Activated CD8-positive, alpha-beta memory T cell treated with anti-CD3 and anti-CD28 coated beads for 48 hours (primary cell): ENCODE measurements around the gene SESTD1.
"Not testable (repeated sequence)": the region's sequence is repeated elsewhere in the genome, so short reads cannot be mapped to it uniquely, and the experiment has no call there.

Source experiments
- DNase-seq, 3 experiments: peaks; one replicate each; pipeline ENCODE4 v3.0.0-alpha.2; 2020; ENCODE audit warnings: low read depth in 2 of 3, low spot score in 2 of 3

The SESTD1 gene

GRCh38 chr2:179266271-179266670, 1.6 kb upstream of the SESTD1 start:
- DNase-seq = no peak

GRCh38 chr2:179265082-179265510, 464 bp upstream of the SESTD1 start:
- peak in 1 of 3 experiments; percentile 0 for DNase-seq

- DNase-seq = peak; percentile 2 to 13 (median 4)
Observed at GRCh38 chr2:179263446-179264367, 925 bp downstream of the SESTD1 start.

- DNase-seq = no peak
Observed at GRCh38 chr2:179263015-179263414, 1.6 kb downstream of the SESTD1 start.

GRCh38 chr2:179262077-179262660, 2.5 kb downstream of the SESTD1 start:
- DNase-seq = no peak

GRCh38 chr2:179261151-179261825, 3.3 kb downstream of the SESTD1 start:
- no peak for DNase-seq

GRCh38 chr2:179260224-179260623, 4.4 kb downstream of the SESTD1 start:
- no peak for DNase-seq

- DNase-seq = no peak
Observed at GRCh38 chr2:179255129-179255528, 9.5 kb downstream of the SESTD1 start.

- DNase-seq = no peak
Observed at GRCh38 chr2:179253226-179253625, 11.4 kb downstream of the SESTD1 start.

GRCh38 chr2:179252423-179252822, 12.2 kb downstream of the SESTD1 start:
- no peak for DNase-seq

- no peak for DNase-seq
Observed at GRCh38 chr2:179251870-179252269, 12.8 kb downstream of the SESTD1 start.

- DNase-seq = no peak
Observed at GRCh38 chr2:179250848-179251504, 13.7 kb downstream of the SESTD1 start.

- no peak for DNase-seq
Observed at GRCh38 chr2:179250095-179250494, 14.5 kb downstream of the SESTD1 start.

- DNase-seq = no peak
Observed at GRCh38 chr2:179248024-179248348, 16.6 kb downstream of the SESTD1 start.

GRCh38 chr2:179247318-179248023, 17.2 kb downstream of the SESTD1 start:
- DNase-seq = no peak

GRCh38 chr2:179245843-179246242, 18.8 kb downstream of the SESTD1 start:
- not testable (repeated sequence) for DNase-seq

- DNase-seq = no peak
Observed at GRCh38 chr2:179243046-179243445, 21.6 kb downstream of the SESTD1 start.

- DNase-seq = no peak
Observed at GRCh38 chr2:179240481-179241451, 23.9 kb downstream of the SESTD1 start.

GRCh38 chr2:179239838-179240237, 24.8 kb downstream of the SESTD1 start:
- DNase-seq = no peak

GRCh38 chr2:179239195-179239594, 25.4 kb downstream of the SESTD1 start:
- no peak for DNase-seq
